A549 (cell line): ENCODE results near the gene PPP1R1B.

Experiments used
- EHMT2 ChIP-seq: fragments of 200-600 bp; sonication (generic); IDR thresholded peaks from 2 replicates; pipeline ENCODE4 v1.6.1; 2016; ENCODE audit warnings: antibody characterized with exemption, low read depth, mild to moderate bottlenecking, moderate library complexity
- EP300 ChIP-seq, 2 experiments: fragments of >200 bp; sonication (Bioruptor Twin); formaldehyde crosslinking; IDR thresholded peaks; 2 replicates in 1 of 2; 3 replicates in 1 of 2; pipeline ENCODE4 v1.6.1; 2016 to 2017
- JUN ChIP-seq, 2 experiments: fragments of >200 bp; sonication (Bioruptor Twin); formaldehyde crosslinking; IDR thresholded peaks; 2 replicates in 1 of 2; 3 replicates in 1 of 2; pipeline ENCODE4 v1.6.1; 2016 to 2017
- MAFK ChIP-seq: fragments of 450-650 bp; IDR thresholded peaks from 2 replicates; pipeline ENCODE4 v1.6.1; 2014; ENCODE audit not compliant: partially characterized antibody
- MYC ChIP-seq: IDR thresholded peaks from 2 replicates; pipeline ENCODE4 v1.6.1; 2012; ENCODE audit warnings: mild to moderate bottlenecking, inconsistent platforms, low read length, improper control_type of control experiment, borderline replicate concordance
- NFE2L2 ChIP-seq: fragments of 150-350 bp; conservative IDR thresholded peaks from 2 replicates; pipeline ENCODE4 v1.6.1; 2014; ENCODE audit warnings: low read length
- RAD21 ChIP-seq, 2 experiments: fragments of >200 bp in 1 of 2; sonication (Bioruptor Twin) in 1 of 2; formaldehyde crosslinking in 1 of 2; IDR thresholded peaks in 1 of 2; conservative IDR thresholded peaks in 1 of 2; 2 replicates in 1 of 2; 3 replicates in 1 of 2; pipeline ENCODE4 v1.6.1; 2012 to 2018; ENCODE audit warnings: inconsistent platforms in 1 of 2
- TF ChIP-seq, protein P1 (sequence below): fragments of >200 bp; sonication (Bioruptor Twin); formaldehyde crosslinking; IDR thresholded peaks from 3 replicates; pipeline ENCODE4 v1.5.1; 2016

GRCh38 chr17:39628655-39629493, 2.1 kb downstream of the PPP1R1B start:
- TF ChIP-seq RAD21 (conservative IDR thresholded peaks at IDR 0.05 in 1 of 2, IDR thresholded peaks at IDR 0.05 in 1 of 2) (no peak), EHMT2 (no peak), MAFK (no peak), NFE2L2 (no peak), JUN (IDR thresholded peaks at IDR 0.05) (no peak), EP300 (IDR thresholded peaks at IDR 0.05) (no peak), MYC (no peak)
- TF ChIP-seq, protein P1, sequence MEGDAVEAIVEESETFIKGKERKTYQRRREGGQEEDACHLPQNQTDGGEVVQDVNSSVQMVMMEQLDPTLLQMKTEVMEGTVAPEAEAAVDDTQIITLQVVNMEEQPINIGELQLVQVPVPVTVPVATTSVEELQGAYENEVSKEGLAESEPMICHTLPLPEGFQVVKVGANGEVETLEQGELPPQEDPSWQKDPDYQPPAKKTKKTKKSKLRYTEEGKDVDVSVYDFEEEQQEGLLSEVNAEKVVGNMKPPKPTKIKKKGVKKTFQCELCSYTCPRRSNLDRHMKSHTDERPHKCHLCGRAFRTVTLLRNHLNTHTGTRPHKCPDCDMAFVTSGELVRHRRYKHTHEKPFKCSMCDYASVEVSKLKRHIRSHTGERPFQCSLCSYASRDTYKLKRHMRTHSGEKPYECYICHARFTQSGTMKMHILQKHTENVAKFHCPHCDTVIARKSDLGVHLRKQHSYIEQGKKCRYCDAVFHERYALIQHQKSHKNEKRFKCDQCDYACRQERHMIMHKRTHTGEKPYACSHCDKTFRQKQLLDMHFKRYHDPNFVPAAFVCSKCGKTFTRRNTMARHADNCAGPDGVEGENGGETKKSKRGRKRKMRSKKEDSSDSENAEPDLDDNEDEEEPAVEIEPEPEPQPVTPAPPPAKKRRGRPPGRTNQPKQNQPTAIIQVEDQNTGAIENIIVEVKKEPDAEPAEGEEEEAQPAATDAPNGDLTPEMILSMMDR, result no peak
